C4-2B (cell line): ENCODE measurements around the gene ZBTB6.

Experiments
- ZFX ChIP-seq: fragments of 450-650 bp; IDR thresholded peaks from 2 replicates; pipeline ENCODE4 v1.6.1; 2017
- TF ChIP-seq, protein P1 (sequence below): fragments of 450-650 bp; conservative IDR thresholded peaks from 2 replicates; pipeline ENCODE4 v1.5.1; 2017; ENCODE audit warnings: mild to moderate bottlenecking

DNA sequence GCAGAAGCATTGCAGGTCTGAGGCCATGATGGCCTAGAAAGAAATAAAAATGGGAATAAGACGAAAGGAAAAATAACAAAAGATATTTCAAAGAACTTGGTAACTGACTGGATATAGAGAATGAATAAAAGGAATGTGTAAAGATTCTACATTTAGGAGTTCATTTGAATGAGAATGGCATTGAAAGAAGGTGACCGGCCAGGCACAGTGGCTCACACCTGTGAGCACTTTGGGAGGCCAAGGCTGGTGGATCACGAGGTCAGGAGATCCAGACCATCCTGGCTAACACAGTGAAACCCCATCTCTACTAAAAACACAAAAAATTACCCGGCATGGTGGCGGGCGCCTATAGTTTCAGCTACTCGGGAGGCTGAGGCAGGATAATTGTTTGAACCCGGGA is 9.6 kb upstream of the ZBTB6 start:
- TF ChIP-seq, protein P1, sequence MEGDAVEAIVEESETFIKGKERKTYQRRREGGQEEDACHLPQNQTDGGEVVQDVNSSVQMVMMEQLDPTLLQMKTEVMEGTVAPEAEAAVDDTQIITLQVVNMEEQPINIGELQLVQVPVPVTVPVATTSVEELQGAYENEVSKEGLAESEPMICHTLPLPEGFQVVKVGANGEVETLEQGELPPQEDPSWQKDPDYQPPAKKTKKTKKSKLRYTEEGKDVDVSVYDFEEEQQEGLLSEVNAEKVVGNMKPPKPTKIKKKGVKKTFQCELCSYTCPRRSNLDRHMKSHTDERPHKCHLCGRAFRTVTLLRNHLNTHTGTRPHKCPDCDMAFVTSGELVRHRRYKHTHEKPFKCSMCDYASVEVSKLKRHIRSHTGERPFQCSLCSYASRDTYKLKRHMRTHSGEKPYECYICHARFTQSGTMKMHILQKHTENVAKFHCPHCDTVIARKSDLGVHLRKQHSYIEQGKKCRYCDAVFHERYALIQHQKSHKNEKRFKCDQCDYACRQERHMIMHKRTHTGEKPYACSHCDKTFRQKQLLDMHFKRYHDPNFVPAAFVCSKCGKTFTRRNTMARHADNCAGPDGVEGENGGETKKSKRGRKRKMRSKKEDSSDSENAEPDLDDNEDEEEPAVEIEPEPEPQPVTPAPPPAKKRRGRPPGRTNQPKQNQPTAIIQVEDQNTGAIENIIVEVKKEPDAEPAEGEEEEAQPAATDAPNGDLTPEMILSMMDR, result no peak
- TF ChIP-seq ZFX, result no peak
